KMS-11 (cell line): ENCODE results near the gene KCNH8.
A peak's percentile ranks its signal among the peaks of the same experiment; 100 is the strongest.

Experiments used
- H2AFZ ChIP-seq: fragments of 200-600 bp; sonication (generic); 2 replicates; pipeline ENCODE4 v1.6.1; 2016; ENCODE audit warnings: antibody characterized with exemption, mixed run types, low read depth
- H3K27ac ChIP-seq: fragments of 200-600 bp; sonication (generic); 2 replicates; pipeline ENCODE4 v1.6.1; 2016; ENCODE audit warnings: mild to moderate bottlenecking, mixed run types
- H3K27me3 ChIP-seq: fragments of 200-600 bp; sonication (generic); 2 replicates; pipeline ENCODE4 v1.6.1; 2017; ENCODE audit warnings: mild to moderate bottlenecking, low read depth, mixed run types, moderate library complexity; ENCODE audit not compliant: insufficient read depth
- H3K36me3 ChIP-seq: fragments of 200-600 bp; sonication (generic); 2 replicates; pipeline ENCODE4 v1.6.1; 2017; ENCODE audit warnings: mild to moderate bottlenecking, mixed run types; ENCODE audit not compliant: insufficient read depth
- H3K4me1 ChIP-seq: fragments of 200-600 bp; sonication (generic); 2 replicates; pipeline ENCODE4 v1.6.1; 2016; ENCODE audit warnings: mild to moderate bottlenecking, low read depth, mixed run types; ENCODE audit not compliant: poor library complexity, severe bottlenecking
- H3K4me2 ChIP-seq: fragments of 200-600 bp; sonication (generic); 2 replicates; pipeline ENCODE4 v1.7.0; 2016; ENCODE audit warnings: mild to moderate bottlenecking, mixed run types
- H3K4me3 ChIP-seq: fragments of 200-600 bp; sonication (generic); IDR thresholded peaks from 2 replicates; pipeline ENCODE4 v1.6.1; 2017; ENCODE audit warnings: low read depth, low read length, mixed read lengths; ENCODE audit not compliant: insufficient read depth
- H3K79me2 ChIP-seq: fragments of 200-600 bp; sonication (generic); 2 replicates; pipeline ENCODE4 v1.6.1; 2016; ENCODE audit warnings: low read depth, mixed run types; ENCODE audit not compliant: insufficient read depth
- H3K9ac ChIP-seq: fragments of 200-600 bp; sonication (generic); 2 replicates; pipeline ENCODE4 v1.6.1; 2016; ENCODE audit warnings: mild to moderate bottlenecking, mixed run types
- H4K20me1 ChIP-seq: fragments of 200-600 bp; sonication (generic); 2 replicates; pipeline ENCODE4 v1.6.1; 2016; ENCODE audit warnings: mild to moderate bottlenecking, mixed run types; ENCODE audit not compliant: insufficient read depth
- TF ChIP-seq, protein P1 (sequence below): fragments of 200-600 bp; sonication (generic); conservative IDR thresholded peaks from 2 replicates; pipeline ENCODE4 v1.6.1; 2017; ENCODE audit warnings: low read depth, mild to moderate bottlenecking, antibody characterized with exemption, low read length, moderate library complexity, mixed read lengths

Gene KCNH8

DNA sequence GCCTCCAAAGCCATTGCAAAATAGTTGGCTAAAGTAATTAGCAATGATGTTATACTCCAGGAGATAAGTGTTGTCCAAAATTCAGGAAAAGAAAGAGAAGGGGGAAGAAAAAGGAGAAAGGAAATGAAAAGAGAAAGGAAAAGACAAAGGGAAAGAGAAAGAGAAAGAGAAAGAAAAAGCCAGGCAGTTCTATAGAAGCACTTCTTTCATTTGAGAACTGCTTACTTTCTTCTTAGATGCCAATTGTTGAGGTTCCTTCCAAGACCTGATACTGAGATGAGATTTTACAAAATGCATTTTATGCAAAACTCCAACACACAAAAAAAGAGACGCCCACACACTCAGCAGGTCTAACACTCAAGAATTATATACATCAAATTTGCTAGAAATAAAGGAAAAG lies 298.4 kb downstream of the KCNH8 start:
- Histone ChIP-seq H3K79me2 (no peaks in the 10 kb centered on the region), H2AFZ (peak overlapping the region; percentile 41), H3K36me3 (no peaks in the 10 kb centered on the region), H3K27ac (no peak overlapping the region), H3K27me3 (no peaks in the 10 kb centered on the region), H3K4me3 (no peak overlapping the region), H4K20me1 (no peaks in the 10 kb centered on the region), H3K4me1 (peaks cover 14% of the 10 kb centered on the region), H3K9ac (no peak overlapping the region), H3K4me2 (peak overlapping the region; percentile 63)
- TF ChIP-seq, protein P1, sequence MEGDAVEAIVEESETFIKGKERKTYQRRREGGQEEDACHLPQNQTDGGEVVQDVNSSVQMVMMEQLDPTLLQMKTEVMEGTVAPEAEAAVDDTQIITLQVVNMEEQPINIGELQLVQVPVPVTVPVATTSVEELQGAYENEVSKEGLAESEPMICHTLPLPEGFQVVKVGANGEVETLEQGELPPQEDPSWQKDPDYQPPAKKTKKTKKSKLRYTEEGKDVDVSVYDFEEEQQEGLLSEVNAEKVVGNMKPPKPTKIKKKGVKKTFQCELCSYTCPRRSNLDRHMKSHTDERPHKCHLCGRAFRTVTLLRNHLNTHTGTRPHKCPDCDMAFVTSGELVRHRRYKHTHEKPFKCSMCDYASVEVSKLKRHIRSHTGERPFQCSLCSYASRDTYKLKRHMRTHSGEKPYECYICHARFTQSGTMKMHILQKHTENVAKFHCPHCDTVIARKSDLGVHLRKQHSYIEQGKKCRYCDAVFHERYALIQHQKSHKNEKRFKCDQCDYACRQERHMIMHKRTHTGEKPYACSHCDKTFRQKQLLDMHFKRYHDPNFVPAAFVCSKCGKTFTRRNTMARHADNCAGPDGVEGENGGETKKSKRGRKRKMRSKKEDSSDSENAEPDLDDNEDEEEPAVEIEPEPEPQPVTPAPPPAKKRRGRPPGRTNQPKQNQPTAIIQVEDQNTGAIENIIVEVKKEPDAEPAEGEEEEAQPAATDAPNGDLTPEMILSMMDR = no peak

DNA sequence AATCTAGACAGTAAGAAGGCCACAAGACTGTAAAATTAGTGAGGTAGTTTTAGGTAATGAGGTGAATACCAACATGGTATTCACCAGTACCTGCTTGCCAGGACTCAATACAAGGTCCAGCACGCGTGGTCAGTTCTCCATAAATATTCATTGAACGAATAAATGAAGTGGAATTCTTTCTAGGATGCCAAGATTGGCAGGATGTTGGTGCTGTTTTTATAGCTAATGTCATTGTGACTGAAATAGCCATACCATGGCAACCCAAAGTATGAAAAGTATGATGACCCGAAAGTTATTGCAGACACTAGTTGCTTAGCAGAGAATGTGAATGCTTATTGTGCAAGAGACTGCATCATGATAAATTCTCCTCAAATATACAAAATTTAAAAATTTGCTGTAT lies 307.2 kb downstream of the KCNH8 start:
- Histone ChIP-seq H3K9ac (no peak overlapping the region), H3K4me3 (no peak overlapping the region), H3K79me2 (no peaks in the 10 kb centered on the region), H3K36me3 (no peaks in the 10 kb centered on the region), H3K27ac (no peak overlapping the region), H3K27me3 (no peaks in the 10 kb centered on the region), H3K4me1 (no peaks in the 10 kb centered on the region), H4K20me1 (no peaks in the 10 kb centered on the region), H2AFZ (no peak overlapping the region), H3K4me2 (no peak overlapping the region)
- TF ChIP-seq, protein P1 = no peak

DNA sequence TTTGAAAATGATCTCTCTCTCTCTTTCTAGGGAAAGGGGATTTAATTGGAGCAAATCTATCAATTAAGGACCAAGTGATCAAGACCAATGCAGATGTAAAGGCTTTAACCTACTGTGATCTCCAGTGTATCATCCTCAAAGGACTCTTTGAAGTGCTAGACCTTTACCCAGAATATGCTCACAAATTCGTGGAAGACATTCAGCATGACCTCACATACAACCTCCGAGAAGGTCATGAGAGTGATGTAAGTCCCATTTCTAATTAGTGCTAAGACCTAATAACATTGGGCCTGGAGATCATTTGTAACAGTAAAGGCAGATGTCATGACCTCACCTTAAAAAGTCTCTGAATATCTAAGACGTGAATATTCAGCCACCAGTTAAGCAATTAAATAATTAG lies 308.4 kb downstream of the KCNH8 start:
- Histone ChIP-seq H3K27ac (no peak overlapping the region), H3K4me2 (no peak overlapping the region), H2AFZ (no peak overlapping the region), H3K4me1 (no peaks in the 10 kb centered on the region), H4K20me1 (no peaks in the 10 kb centered on the region), H3K36me3 (no peaks in the 10 kb centered on the region), H3K9ac (no peak overlapping the region), H3K4me3 (no peak overlapping the region), H3K79me2 (no peaks in the 10 kb centered on the region), H3K27me3 (no peaks in the 10 kb centered on the region)
- TF ChIP-seq, protein P1 = no peak

- H3K36me3 ChIP-seq = no peaks in the 10 kb centered on the region
- no peak overlapping the region for H3K27ac ChIP-seq
- no peaks in the 10 kb centered on the region for H3K4me1 ChIP-seq
- no peaks in the 10 kb centered on the region for H3K79me2 ChIP-seq
- TF ChIP-seq, protein P1 = no peak
- H4K20me1 ChIP-seq = no peaks in the 10 kb centered on the region
- H3K27me3 ChIP-seq = no peaks in the 10 kb centered on the region
- no peak overlapping the region for H3K4me3 ChIP-seq
- H2AFZ ChIP-seq = no peak overlapping the region
- no peak overlapping the region for H3K4me2 ChIP-seq
- H3K9ac ChIP-seq = no peak overlapping the region
Observed at GRCh38 chr3:19457449-19457848, 309.1 kb downstream of the KCNH8 start.
